ES-I3 (cell line): Measurements from ENCODE around the gene KRT1.

Source experiments
- H3K36me3 ChIP-seq: 2 replicates; pipeline ENCODE4 v1.6.1; 2013; ENCODE audit warnings: mild to moderate bottlenecking, low read length, control low read depth, moderate library complexity; ENCODE audit not compliant: insufficient read depth
- H3K4me1 ChIP-seq: 2 replicates; pipeline ENCODE4 v1.6.1; 2013; ENCODE audit warnings: mild to moderate bottlenecking, control low read depth, low read length; ENCODE audit not compliant: insufficient read depth
- H3K9ac ChIP-seq: 2 replicates; pipeline ENCODE4 v1.6.1; 2013; ENCODE audit warnings: low read depth, mild to moderate bottlenecking, low read length, moderate library complexity
- H3K9me3 ChIP-seq: 2 replicates; pipeline ENCODE4 v1.6.1; 2013; ENCODE audit warnings: mild to moderate bottlenecking, low read length, moderate library complexity; ENCODE audit not compliant: control insufficient read depth, insufficient read depth

The KRT1 gene

GRCh38 chr12:52634266-52635056 is 45.7 kb downstream of the KRT1 start:
- H3K9ac ChIP-seq = no peak overlapping the region
- no peaks in the 10 kb centered on the region for H3K9me3 ChIP-seq
- no peaks in the 10 kb centered on the region for H3K36me3 ChIP-seq
- H3K4me1 ChIP-seq = no peaks in the 10 kb centered on the region

GRCh38 chr12:52633383-52633782 is 46.8 kb downstream of the KRT1 start:
- Histone ChIP-seq H3K36me3 (no peaks in the 10 kb centered on the region), H3K4me1 (no peaks in the 10 kb centered on the region), H3K9ac (no peak overlapping the region), H3K9me3 (no peaks in the 10 kb centered on the region)

GRCh38 chr12:52632656-52633055 is 47.6 kb downstream of the KRT1 start:
- H3K9me3 ChIP-seq = no peaks in the 10 kb centered on the region
- no peak overlapping the region for H3K9ac ChIP-seq
- H3K4me1 ChIP-seq = no peaks in the 10 kb centered on the region
- H3K36me3 ChIP-seq = no peaks in the 10 kb centered on the region

GRCh38 chr12:52631676-52632459 is 48.3 kb downstream of the KRT1 start:
- Histone ChIP-seq H3K4me1 (no peaks in the 10 kb centered on the region), H3K9ac (no peak overlapping the region), H3K9me3 (no peaks in the 10 kb centered on the region), H3K36me3 (no peaks in the 10 kb centered on the region)

- no peak overlapping the region for H3K9ac ChIP-seq
- H3K4me1 ChIP-seq = no peaks in the 10 kb centered on the region
- H3K36me3 ChIP-seq = no peaks in the 10 kb centered on the region
- no peaks in the 10 kb centered on the region for H3K9me3 ChIP-seq
Measured at GRCh38 chr12:52631264-52631663, 48.9 kb downstream of the KRT1 start.

- no peak overlapping the region for H3K9ac ChIP-seq
- no peaks in the 10 kb centered on the region for H3K9me3 ChIP-seq
- no peaks in the 10 kb centered on the region for H3K36me3 ChIP-seq
- H3K4me1 ChIP-seq = no peaks in the 10 kb centered on the region
Measured at GRCh38 chr12:52630599-52631200, 49.5 kb downstream of the KRT1 start.

- Histone ChIP-seq H3K4me1 (no peaks in the 10 kb centered on the region), H3K9ac (no peak overlapping the region), H3K9me3 (no peaks in the 10 kb centered on the region), H3K36me3 (no peaks in the 10 kb centered on the region)
Measured at GRCh38 chr12:52630008-52630500, 50.2 kb downstream of the KRT1 start.

GRCh38 chr12:52629281-52630007 is 50.8 kb downstream of the KRT1 start:
- H3K9ac ChIP-seq = no peak overlapping the region
- no peaks in the 10 kb centered on the region for H3K4me1 ChIP-seq
- H3K36me3 ChIP-seq = no peaks in the 10 kb centered on the region

GRCh38 chr12:52628841-52629240 is 51.4 kb downstream of the KRT1 start:
- Histone ChIP-seq H3K9me3 (no peaks in the 10 kb centered on the region), H3K36me3 (no peaks in the 10 kb centered on the region), H3K4me1 (no peaks in the 10 kb centered on the region), H3K9ac (no peak overlapping the region)

More at GRCh38 chr12:52629281-52630007, 50.8 kb downstream of the KRT1 start:
- no peaks in the 10 kb centered on the region for H3K9me3 ChIP-seq

GRCh38 chr12:52628111-52628507 is 52.1 kb downstream of the KRT1 start:
- Histone ChIP-seq H3K36me3 (no peaks in the 10 kb centered on the region), H3K4me1 (no peaks in the 10 kb centered on the region), H3K9me3 (no peaks in the 10 kb centered on the region), H3K9ac (no peak overlapping the region)

GRCh38 chr12:52627395-52628110 is 52.7 kb downstream of the KRT1 start:
- H3K9me3 ChIP-seq = no peaks in the 10 kb centered on the region
- no peaks in the 10 kb centered on the region for H3K4me1 ChIP-seq
- no peaks in the 10 kb centered on the region for H3K36me3 ChIP-seq
- no peak overlapping the region for H3K9ac ChIP-seq
